Stimulated activated CD4-positive, alpha-beta T cell treated with anti-CD3 and anti-CD28 coated beads, Interleukin-15, amount 100 ng/mL, for 48 hours (primary cell): ENCODE results near the gene TOP2B.

Experiments
- DNase-seq, 2 donors: peaks; one replicate each; pipeline ENCODE4 v3.0.0-alpha.2; 2020; ENCODE audit warnings: low read depth in 2 of 2

TOP2B gene

GRCh38 chr3:25618028-25618427 lies 46.7 kb downstream of the TOP2B start:
- no peak for DNase-seq

- no peak for DNase-seq
Observed at GRCh38 chr3:25611193-25611592, 53.5 kb downstream of the TOP2B start.

GRCh38 chr3:25610779-25611178 lies 53.9 kb downstream of the TOP2B start:
- DNase-seq = no peak

GRCh38 chr3:25610167-25610566 lies 54.5 kb downstream of the TOP2B start:
- no peak for DNase-seq

- DNase-seq = no peak
Observed at GRCh38 chr3:25604107-25604805, 60.5 kb downstream of the TOP2B start.

GRCh38 chr3:25603703-25604102 lies 61.0 kb downstream of the TOP2B start:
- no peak for DNase-seq

GRCh38 chr3:25597535-25598101 lies 67.1 kb downstream of the TOP2B start:
- no peak for DNase-seq

GRCh38 chr3:25594007-25594502 lies 70.7 kb downstream of the TOP2B start:
- DNase-seq = no peak

- no peak for DNase-seq
Observed at GRCh38 chr3:25593001-25593400, 71.7 kb downstream of the TOP2B start.

- DNase-seq = no peak
Observed at GRCh38 chr3:25592510-25592968, 72.2 kb downstream of the TOP2B start.

- no peak for DNase-seq
Observed at GRCh38 chr3:25589783-25590258, 74.9 kb downstream of the TOP2B start.

- DNase-seq = no peak
Observed at GRCh38 chr3:25589104-25589782, 75.5 kb downstream of the TOP2B start.

- no peak for DNase-seq
Observed at GRCh38 chr3:25588441-25589103, 76.1 kb downstream of the TOP2B start.

- DNase-seq = no peak
Observed at GRCh38 chr3:25587975-25588374, 76.7 kb downstream of the TOP2B start.

- DNase-seq = no peak
Observed at GRCh38 chr3:25587526-25587925, 77.2 kb downstream of the TOP2B start.

GRCh38 chr3:25587094-25587493 lies 77.6 kb downstream of the TOP2B start:
- DNase-seq = no peak

GRCh38 chr3:25586553-25586952 lies 78.2 kb downstream of the TOP2B start:
- no peak for DNase-seq

GRCh38 chr3:25586167-25586505 lies 78.6 kb downstream of the TOP2B start:
- DNase-seq = no peak

- no peak for DNase-seq
Observed at GRCh38 chr3:25585361-25586166, 79.1 kb downstream of the TOP2B start.

GRCh38 chr3:25584011-25584789 lies 80.5 kb downstream of the TOP2B start:
- no peak for DNase-seq

GRCh38 chr3:25583343-25583742 lies 81.4 kb downstream of the TOP2B start:
- no peak for DNase-seq
